ENCODE measurements around the gene WDR26. TPM values are rescaled to one million over a fixed set of nuclear protein-coding genes. Genes with fewer than 3 reads are reported as not detected.

Gene WDR26
- total and polyA plus RNA-seq, 4 donors = 20.2 to 94.7 (median 57.5) TPM

- ATAC-seq (ENCODE audit: low FRiP score) (no peak), DNase-seq (no peak)
- H3K36me3 ChIP-seq (ENCODE audit: control insufficient read depth in 1 of 2, insufficient read depth in 2 of 2, low read length in 1 of 2) = peaks cover 9 to 12% of the 10 kb centered on the region in 2 donors
Observed at GRCh38 chr1:224420106-224420505, 14.5 kb downstream of the WDR26 start.

GRCh38 chr1:224411766-224412165 is 22.8 kb downstream of the WDR26 start:
- DNase-seq (no peak), ATAC-seq (ENCODE audit: low FRiP score) (no peak)
- Histone ChIP-seq H3K36me3 (ENCODE audit: control insufficient read depth in 1 of 2, insufficient read depth in 2 of 2, low read length in 1 of 2) (peaks cover 2% of the 10 kb centered on the region in 2 donors), H3K4me1 (ENCODE audit: control insufficient read depth in 1 of 2, insufficient read depth in 2 of 2, low read length in 2 of 2) (peaks cover 0 to 2% of the 10 kb centered on the region in 2 donors), H3K27me3 (ENCODE audit: control insufficient read depth in 1 of 2, insufficient read depth in 2 of 2, low read length in 1 of 2) (no peaks in the 10 kb centered on the region), H3K27ac (ENCODE audit: low read depth in 1 of 2, low read length in 2 of 2) (no peak overlapping the region), H3K9me3 (ENCODE audit: control insufficient read depth, low read length) (no peaks in the 10 kb centered on the region), H3K4me3 (ENCODE audit: low read length in 2 of 2) (no peak overlapping the region)
- intact Hi-C loops (cut with DNase I) = no loop called here
- WGBS, 2 donors = 75 to 89% methylated on average over 1 of the region's 1 CpG

More at GRCh38 chr1:224420106-224420505, 14.5 kb downstream of the WDR26 start:
- no peaks in the 10 kb centered on the region for H3K27me3 ChIP-seq (ENCODE audit: control insufficient read depth in 1 of 2, insufficient read depth in 2 of 2, low read length in 1 of 2)
- H3K4me1 ChIP-seq (ENCODE audit: control insufficient read depth in 1 of 2, insufficient read depth in 2 of 2, low read length in 2 of 2) = peaks cover 0 to 2% of the 10 kb centered on the region in 2 donors
- H3K4me3 ChIP-seq (ENCODE audit: low read length in 2 of 2) = no peak overlapping the region
- H3K27ac ChIP-seq (ENCODE audit: low read depth in 1 of 2, low read length in 2 of 2) = no peak overlapping the region
- intact Hi-C loops (cut with DNase I) = no loop called here
- no peaks in the 10 kb centered on the region for H3K9me3 ChIP-seq (ENCODE audit: control insufficient read depth, low read length)

- intact Hi-C loops (cut with DNase I) = no loop called here
- no peak overlapping the region for H3K27ac ChIP-seq (ENCODE audit: low read depth in 1 of 2, low read length in 2 of 2)
Observed at GRCh38 chr1:224408294-224408590, 26.4 kb downstream of the WDR26 start.

DNA sequence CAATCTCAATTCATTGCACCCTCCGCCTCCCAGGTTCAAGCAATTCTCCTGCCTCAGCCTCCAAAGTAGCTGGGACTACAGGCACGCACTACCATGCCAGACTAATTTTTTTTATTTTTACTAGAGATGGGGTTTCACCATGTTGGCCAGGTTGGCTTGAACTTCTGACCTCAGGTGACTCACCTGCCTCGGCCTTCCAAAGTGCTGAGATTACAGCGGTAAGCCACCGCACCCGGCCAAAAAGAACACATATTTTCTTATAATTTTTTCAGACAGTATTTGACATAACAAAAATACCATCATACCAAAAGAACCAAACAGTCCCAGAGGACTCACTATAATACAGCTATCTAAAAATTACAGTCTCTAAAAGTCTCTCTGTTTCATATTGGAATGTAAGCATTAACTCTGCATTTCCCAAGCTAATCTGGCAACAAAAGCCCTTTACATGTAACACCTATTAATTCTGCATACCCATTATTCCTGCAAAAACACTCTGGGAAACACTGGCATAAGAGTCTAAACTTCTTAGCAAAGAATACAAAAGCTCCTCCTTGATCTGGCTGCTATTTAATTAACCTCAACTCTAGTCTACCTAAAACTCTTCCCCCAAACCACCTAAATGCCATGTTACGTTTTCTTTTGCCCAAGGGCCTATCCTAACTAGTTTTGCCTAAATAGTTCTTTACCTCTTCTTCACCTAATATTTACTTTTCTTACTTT is 26.9 kb downstream of the WDR26 start:
- Histone ChIP-seq H3K36me3 (ENCODE audit: control insufficient read depth in 1 of 2, insufficient read depth in 2 of 2, low read length in 1 of 2) (peaks cover 4 to 5% of the 10 kb centered on the region in 2 donors), H3K27ac (ENCODE audit: low read depth in 1 of 2, low read length in 2 of 2) (no peak overlapping the region), H3K4me1 (ENCODE audit: control insufficient read depth in 1 of 2, insufficient read depth in 2 of 2, low read length in 2 of 2) (peaks cover 0 to 2% of the 10 kb centered on the region in 2 donors), H3K4me3 (ENCODE audit: low read length in 2 of 2) (no peak overlapping the region), H3K9me3 (ENCODE audit: control insufficient read depth, low read length) (no peaks in the 10 kb centered on the region), H3K27me3 (ENCODE audit: control insufficient read depth in 1 of 2, insufficient read depth in 2 of 2, low read length in 1 of 2) (no peaks in the 10 kb centered on the region)
- ATAC-seq (ENCODE audit: low FRiP score) = no peak
- 45 to 48% methylated on average over 7 of the region's 7 CpGs for WGBS, 2 donors
- no peak for DNase-seq
- intact Hi-C loops (cut with DNase I) = no loop called here

More at GRCh38 chr1:224408294-224408590, 26.4 kb downstream of the WDR26 start:
- 91 to 94% methylated on average over 1 of the region's 1 CpG for WGBS, 2 donors
- H3K9me3 ChIP-seq (ENCODE audit: control insufficient read depth, low read length) = no peaks in the 10 kb centered on the region
- DNase-seq = no peak
- peaks cover 4 to 5% of the 10 kb centered on the region in 2 donors for H3K36me3 ChIP-seq (ENCODE audit: control insufficient read depth in 1 of 2, insufficient read depth in 2 of 2, low read length in 1 of 2)
- H3K4me3 ChIP-seq (ENCODE audit: low read length in 2 of 2) = no peak overlapping the region
- no peaks in the 10 kb centered on the region for H3K27me3 ChIP-seq (ENCODE audit: control insufficient read depth in 1 of 2, insufficient read depth in 2 of 2, low read length in 1 of 2)
- no peak for ATAC-seq (ENCODE audit: low FRiP score)
- H3K4me1 ChIP-seq (ENCODE audit: control insufficient read depth in 1 of 2, insufficient read depth in 2 of 2, low read length in 2 of 2) = peaks cover 0 to 2% of the 10 kb centered on the region in 2 donors

DNA sequence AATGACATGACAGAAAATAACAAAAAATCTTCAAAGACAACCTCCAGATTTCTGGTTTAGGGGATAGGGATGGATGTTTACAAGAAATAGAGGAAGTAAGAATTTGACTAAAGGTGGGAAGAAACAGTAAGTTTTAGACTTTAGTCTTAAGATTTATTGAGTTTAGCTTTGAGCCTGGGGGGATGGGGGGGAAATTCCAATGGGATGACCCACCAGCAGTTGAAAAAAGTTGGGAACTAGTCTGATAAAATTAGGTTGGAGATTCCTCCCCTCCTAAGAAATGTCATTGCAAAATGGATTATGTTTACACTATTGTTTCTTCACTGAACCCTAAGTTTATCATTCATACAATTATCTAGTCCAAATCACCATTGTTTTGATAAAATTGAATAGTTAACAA is 28.4 kb downstream of the WDR26 start:
- Histone ChIP-seq H3K27ac (ENCODE audit: low read depth in 1 of 2, low read length in 2 of 2) (no peak overlapping the region), H3K9me3 (ENCODE audit: control insufficient read depth, low read length) (no peaks in the 10 kb centered on the region), H3K4me3 (ENCODE audit: low read length in 2 of 2) (no peak overlapping the region), H3K4me1 (ENCODE audit: control insufficient read depth in 1 of 2, insufficient read depth in 2 of 2, low read length in 2 of 2) (peaks cover 0 to 2% of the 10 kb centered on the region in 2 donors), H3K36me3 (ENCODE audit: control insufficient read depth in 1 of 2, insufficient read depth in 2 of 2, low read length in 1 of 2) (peaks cover 4 to 5% of the 10 kb centered on the region in 2 donors), H3K27me3 (ENCODE audit: control insufficient read depth in 1 of 2, insufficient read depth in 2 of 2, low read length in 1 of 2) (no peaks in the 10 kb centered on the region)
- intact Hi-C loops (cut with DNase I) = no loop called here
- no peak for ATAC-seq (ENCODE audit: low FRiP score)
- DNase-seq = no peak

DNA sequence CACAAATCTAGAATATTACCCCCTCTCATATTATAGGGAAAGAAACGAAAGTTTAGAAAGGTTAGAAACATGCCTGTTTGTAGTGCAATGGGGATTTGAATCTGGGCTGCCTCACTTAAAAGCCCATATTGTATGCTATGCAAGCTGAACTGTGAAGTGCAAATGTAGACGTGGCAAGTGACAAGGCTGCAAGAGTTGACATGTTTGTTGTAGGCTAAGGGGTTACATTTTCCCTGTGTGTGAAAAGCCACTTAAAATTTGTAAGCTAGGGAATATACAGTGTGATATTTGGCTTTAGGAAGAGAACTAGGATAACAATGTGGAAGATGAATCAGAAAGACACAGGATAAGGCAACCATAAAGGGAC is 29.0 kb downstream of the WDR26 start:
- Histone ChIP-seq H3K9me3 (ENCODE audit: control insufficient read depth, low read length) (no peaks in the 10 kb centered on the region), H3K4me3 (ENCODE audit: low read length in 2 of 2) (no peak overlapping the region), H3K27me3 (ENCODE audit: control insufficient read depth in 1 of 2, insufficient read depth in 2 of 2, low read length in 1 of 2) (no peaks in the 10 kb centered on the region), H3K36me3 (ENCODE audit: control insufficient read depth in 1 of 2, insufficient read depth in 2 of 2, low read length in 1 of 2) (peaks cover 2 to 5% of the 10 kb centered on the region in 2 donors), H3K4me1 (ENCODE audit: control insufficient read depth in 1 of 2, insufficient read depth in 2 of 2, low read length in 2 of 2) (peaks cover 0 to 2% of the 10 kb centered on the region in 2 donors), H3K27ac (ENCODE audit: low read depth in 1 of 2, low read length in 2 of 2) (no peak overlapping the region)
- intact Hi-C loops (cut with DNase I) = no loop called here
- 87 to 90% methylated on average over 2 of the region's 2 CpGs for WGBS, 2 donors
- DNase-seq (no peak), ATAC-seq (ENCODE audit: low FRiP score) (no peak)

DNA sequence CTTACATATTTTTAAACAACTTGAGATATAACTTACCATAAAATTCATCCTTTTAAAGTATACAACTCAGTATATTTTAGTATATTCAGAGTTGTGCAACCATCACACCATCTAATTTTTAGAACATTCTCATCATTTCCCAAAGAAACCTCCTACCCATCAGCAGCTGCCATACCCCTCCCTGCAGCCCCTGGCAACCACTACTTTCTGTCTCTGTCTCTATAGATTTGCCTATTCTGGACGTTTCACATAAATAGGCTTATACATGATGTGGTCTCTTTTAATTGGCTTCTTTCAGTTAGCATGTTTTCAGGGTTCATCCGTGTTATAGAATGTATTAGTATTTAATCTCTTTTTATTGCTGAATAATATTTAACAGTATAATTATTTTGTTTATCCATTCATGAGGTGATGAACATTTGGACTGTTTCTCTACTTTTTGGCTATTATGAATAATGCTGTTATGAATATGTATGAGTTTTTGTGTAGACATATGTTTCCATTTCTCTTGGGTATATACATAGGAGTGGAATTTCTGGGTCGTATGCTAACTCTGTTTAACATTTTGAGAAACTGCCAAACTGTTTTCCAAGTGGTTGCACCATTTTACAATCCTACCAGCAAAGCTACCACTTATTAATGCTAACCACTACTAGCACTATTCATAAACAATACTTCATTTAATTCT is 29.5 kb downstream of the WDR26 start:
- Histone ChIP-seq H3K36me3 (ENCODE audit: control insufficient read depth in 1 of 2, insufficient read depth in 2 of 2, low read length in 1 of 2) (peaks cover 2 to 5% of the 10 kb centered on the region in 2 donors), H3K4me3 (ENCODE audit: low read length in 2 of 2) (no peak overlapping the region), H3K27me3 (ENCODE audit: control insufficient read depth in 1 of 2, insufficient read depth in 2 of 2, low read length in 1 of 2) (no peaks in the 10 kb centered on the region), H3K4me1 (ENCODE audit: control insufficient read depth in 1 of 2, insufficient read depth in 2 of 2, low read length in 2 of 2) (peaks cover 0 to 2% of the 10 kb centered on the region in 2 donors), H3K27ac (ENCODE audit: low read depth in 1 of 2, low read length in 2 of 2) (no peak overlapping the region), H3K9me3 (ENCODE audit: control insufficient read depth, low read length) (no peaks in the 10 kb centered on the region)
- intact Hi-C loops (cut with DNase I) = no loop called here
- WGBS, 2 donors = 67 to 68% methylated on average over 3 of the region's 3 CpGs
- DNase-seq (no peak), ATAC-seq (ENCODE audit: low FRiP score) (no peak)

DNA sequence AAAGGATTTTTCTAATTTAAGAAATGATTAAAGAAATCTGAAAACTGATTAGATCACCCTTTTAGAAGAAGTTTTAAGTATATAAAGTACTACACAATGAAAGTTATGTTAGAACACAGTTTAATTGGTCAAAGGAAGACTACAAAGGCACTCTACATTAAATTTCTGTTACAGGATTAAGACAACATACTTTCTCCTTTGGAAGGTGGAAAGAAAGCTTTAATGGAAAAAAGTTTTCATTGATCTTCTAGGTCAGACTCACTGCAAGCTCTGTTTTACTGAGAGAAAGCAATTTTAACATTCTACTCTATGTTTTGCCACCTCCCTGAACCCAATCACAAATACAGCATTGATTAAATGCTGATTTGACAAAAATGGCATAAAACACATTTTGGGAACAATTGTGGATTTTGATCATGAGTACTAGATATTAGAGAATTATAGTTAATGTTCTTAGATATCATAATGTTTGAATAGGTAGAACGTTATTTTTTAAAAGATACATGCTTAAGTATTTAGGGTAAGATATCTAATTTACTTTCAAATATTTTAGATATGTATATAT is 32.0 kb downstream of the WDR26 start:
- H3K9me3 ChIP-seq (ENCODE audit: control insufficient read depth, low read length) = no peaks in the 10 kb centered on the region
- DNase-seq (no peak), ATAC-seq (ENCODE audit: low FRiP score) (no peak)
- intact Hi-C loops (cut with DNase I) = no loop called here
- no peaks in the 10 kb centered on the region for H3K4me1 ChIP-seq (ENCODE audit: control insufficient read depth in 1 of 2, insufficient read depth in 2 of 2, low read length in 2 of 2)
- no peak overlapping the region for H3K27ac ChIP-seq (ENCODE audit: low read depth in 1 of 2, low read length in 2 of 2)
- WGBS, 2 donors = 79 to 80% methylated on average over 1 of the region's 1 CpG
- H3K36me3 ChIP-seq (ENCODE audit: control insufficient read depth in 1 of 2, insufficient read depth in 2 of 2, low read length in 1 of 2) = peaks cover 2 to 5% of the 10 kb centered on the region in 2 donors
- H3K27me3 ChIP-seq (ENCODE audit: control insufficient read depth in 1 of 2, insufficient read depth in 2 of 2, low read length in 1 of 2) = no peaks in the 10 kb centered on the region
- H3K4me3 ChIP-seq (ENCODE audit: low read length in 2 of 2) = no peak overlapping the region

- ATAC-seq (ENCODE audit: low FRiP score) (no peak), DNase-seq (no peak)
- Histone ChIP-seq H3K4me1 (ENCODE audit: control insufficient read depth in 1 of 2, insufficient read depth in 2 of 2, low read length in 2 of 2) (no peaks in the 10 kb centered on the region), H3K27ac (ENCODE audit: low read depth in 1 of 2, low read length in 2 of 2) (no peak overlapping the region), H3K36me3 (ENCODE audit: control insufficient read depth in 1 of 2, insufficient read depth in 2 of 2, low read length in 1 of 2) (no peaks in the 10 kb centered on the region), H3K27me3 (ENCODE audit: control insufficient read depth in 1 of 2, insufficient read depth in 2 of 2, low read length in 1 of 2) (no peaks in the 10 kb centered on the region), H3K9me3 (ENCODE audit: control insufficient read depth, low read length) (no peaks in the 10 kb centered on the region), H3K4me3 (ENCODE audit: low read length in 2 of 2) (no peak overlapping the region)
- intact Hi-C loops (cut with DNase I) = no loop called here
- 56 to 72% methylated on average over 1 of the region's 1 CpG for WGBS, 2 donors
Observed at GRCh38 chr1:224399887-224400286, 34.7 kb downstream of the WDR26 start.

All from aorta (tissue), 5 donors.